Measurements from ENCODE around the gene LINGO3. TPM values are rescaled to one million over a fixed set of nuclear protein-coding genes. Genes with fewer than 3 reads are reported as not detected.

Gene LINGO3
- total RNA-seq, 1 donor, result not detected

GRCh38 chr19:2341244-2341751 lies 33.3 kb upstream of the LINGO3 start:
- Histone ChIP-seq H3K4me1 (ENCODE audit: insufficient read depth, low read length) (no peaks in the 10 kb centered on the region), H3K4me3 (ENCODE audit: insufficient read depth, low read length) (no peak overlapping the region), H4K20me1 (ENCODE audit: insufficient read depth, low read length) (peaks cover 2% of the 10 kb centered on the region), H3K27ac (ENCODE audit: low read depth, low read length) (no peak overlapping the region), H3K36me3 (ENCODE audit: insufficient read depth, low read length) (peaks cover 10% of the 10 kb centered on the region), H3K4me2 (ENCODE audit: insufficient read depth, low read length) (no peak overlapping the region), H3K79me2 (ENCODE audit: insufficient read depth, low read length) (peaks cover 19% of the 10 kb centered on the region), H3K9me3 (ENCODE audit: low read depth, low read length) (no peaks in the 10 kb centered on the region), H3K27me3 (ENCODE audit: insufficient read depth, low read length) (no peaks in the 10 kb centered on the region), H2AFZ (ENCODE audit: low read length) (no peak overlapping the region)
- TF ChIP-seq CTCF (IDR thresholded peaks at IDR 0.05; ENCODE audit: extremely low read depth, low read depth, low read length), result no peak
- DNase-seq (ENCODE audit: insufficient read length, low spot score, missing footprints), result no peak

GRCh38 chr19:2340496-2341243 lies 32.7 kb upstream of the LINGO3 start:
- Histone ChIP-seq H3K4me1 (ENCODE audit: insufficient read depth, low read length) (no peaks in the 10 kb centered on the region), H3K79me2 (ENCODE audit: insufficient read depth, low read length) (peaks cover 26% of the 10 kb centered on the region), H4K20me1 (ENCODE audit: insufficient read depth, low read length) (peaks cover 8% of the 10 kb centered on the region), H3K9me3 (ENCODE audit: low read depth, low read length) (no peaks in the 10 kb centered on the region), H3K36me3 (ENCODE audit: insufficient read depth, low read length) (peaks cover 3% of the 10 kb centered on the region), H3K27me3 (ENCODE audit: insufficient read depth, low read length) (no peaks in the 10 kb centered on the region), H2AFZ (ENCODE audit: low read length) (no peak overlapping the region), H3K4me2 (ENCODE audit: insufficient read depth, low read length) (no peak overlapping the region), H3K4me3 (ENCODE audit: insufficient read depth, low read length) (no peak overlapping the region), H3K27ac (ENCODE audit: low read depth, low read length) (no peak overlapping the region)
- DNase-seq (ENCODE audit: insufficient read length, low spot score, missing footprints), result no peak
- no peak for TF ChIP-seq CTCF (IDR thresholded peaks at IDR 0.05; ENCODE audit: extremely low read depth, low read depth, low read length)

GRCh38 chr19:2339644-2340310 lies 31.8 kb upstream of the LINGO3 start:
- Histone ChIP-seq H3K79me2 (ENCODE audit: insufficient read depth, low read length) (peaks cover 32% of the 10 kb centered on the region), H2AFZ (ENCODE audit: low read length) (no peak overlapping the region), H3K4me3 (ENCODE audit: insufficient read depth, low read length) (no peak overlapping the region), H3K27me3 (ENCODE audit: insufficient read depth, low read length) (no peaks in the 10 kb centered on the region), H4K20me1 (ENCODE audit: insufficient read depth, low read length) (peaks cover 13% of the 10 kb centered on the region), H3K4me2 (ENCODE audit: insufficient read depth, low read length) (no peak overlapping the region), H3K36me3 (ENCODE audit: insufficient read depth, low read length) (peaks cover 2% of the 10 kb centered on the region), H3K27ac (ENCODE audit: low read depth, low read length) (no peak overlapping the region), H3K4me1 (ENCODE audit: insufficient read depth, low read length) (no peaks in the 10 kb centered on the region), H3K9me3 (ENCODE audit: low read depth, low read length) (no peaks in the 10 kb centered on the region)
- TF ChIP-seq CTCF (IDR thresholded peaks at IDR 0.05; ENCODE audit: extremely low read depth, low read depth, low read length), result no peak
- no peak for DNase-seq (ENCODE audit: insufficient read length, low spot score, missing footprints)

Data from osteoblast (primary cell).